ENCODE data around the gene NELFB.

Gene NELFB

GRCh38 chr9:137254624-137255447, at the start of gene NELFB:
NELFB (plus strand) TSS chr9:137255327.
- peak; percentile 96 for DNase-seq

DNA sequence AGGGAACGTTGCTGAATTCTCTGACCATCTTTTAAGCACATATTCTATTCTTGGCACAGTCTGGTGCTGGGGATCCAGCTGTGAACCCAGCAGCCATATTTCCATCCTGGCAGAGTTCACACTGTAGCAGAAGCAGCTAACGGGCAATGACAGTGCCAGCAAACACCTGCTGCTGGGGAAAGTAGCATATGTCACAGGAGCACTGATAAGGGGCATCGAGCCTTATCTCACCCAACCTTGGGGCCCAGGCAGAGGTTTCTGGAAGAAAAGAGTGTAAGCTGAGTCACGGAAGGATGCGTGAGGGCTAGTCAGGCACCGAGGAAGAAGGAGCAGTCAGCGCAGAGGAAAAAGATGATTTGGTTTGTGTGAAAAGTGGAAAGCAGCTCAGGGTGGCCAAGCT, 48.5 kb upstream of the NELFB start:
- no peak for DNase-seq

- DNase-seq, result no peak
These were observed 43.6 kb upstream of the NELFB start for GRCh38 chr9:137211532-137211931.

GRCh38 chr9:137212520-137212919, 42.6 kb upstream of the NELFB start:
- no peak for DNase-seq

- no peak for DNase-seq
These were observed 41.7 kb upstream of the NELFB start for GRCh38 chr9:137213160-137214060.

- no peak for DNase-seq
These were observed 40.5 kb upstream of the NELFB start for GRCh38 chr9:137214620-137215019.

DNA sequence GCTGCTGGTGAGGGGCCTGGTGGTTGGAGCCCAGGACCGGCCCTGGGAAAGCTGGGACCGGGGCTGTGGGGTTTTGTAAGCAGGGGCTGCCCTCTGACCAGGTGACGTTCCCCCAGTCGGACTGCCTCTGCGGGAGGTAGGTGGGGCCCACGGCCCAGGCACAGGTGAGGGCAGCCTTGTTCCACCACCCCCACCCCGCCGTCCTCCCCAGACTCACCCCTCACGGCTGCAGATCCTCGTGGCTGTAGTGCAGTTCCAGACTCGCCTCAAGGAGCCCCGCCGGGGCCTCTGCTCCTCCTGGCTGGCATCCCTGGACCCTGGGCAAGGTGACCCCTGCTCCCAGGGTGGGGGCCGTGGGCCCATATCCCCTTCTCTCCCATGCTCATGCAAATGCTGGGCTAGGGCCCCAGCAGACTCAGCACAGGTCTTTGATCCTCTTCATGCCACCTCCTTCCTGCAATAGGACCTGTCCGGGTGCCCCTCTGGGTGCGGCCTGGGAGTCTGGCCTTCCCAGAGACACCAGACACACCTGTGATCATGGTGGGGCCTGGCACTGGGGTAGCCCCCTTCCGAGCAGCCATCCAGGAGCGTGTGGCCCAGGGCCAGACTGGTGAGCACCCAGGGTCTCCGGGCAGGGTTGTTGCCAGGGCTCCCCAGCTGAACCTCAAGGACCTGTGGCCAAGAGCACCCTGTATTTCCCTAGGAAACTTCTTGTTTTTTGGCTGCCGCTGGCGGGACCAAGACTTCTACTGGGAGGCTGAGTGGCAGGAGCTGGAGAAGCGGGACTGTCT, 39.7 kb upstream of the NELFB start:
- no peak for DNase-seq

DNA sequence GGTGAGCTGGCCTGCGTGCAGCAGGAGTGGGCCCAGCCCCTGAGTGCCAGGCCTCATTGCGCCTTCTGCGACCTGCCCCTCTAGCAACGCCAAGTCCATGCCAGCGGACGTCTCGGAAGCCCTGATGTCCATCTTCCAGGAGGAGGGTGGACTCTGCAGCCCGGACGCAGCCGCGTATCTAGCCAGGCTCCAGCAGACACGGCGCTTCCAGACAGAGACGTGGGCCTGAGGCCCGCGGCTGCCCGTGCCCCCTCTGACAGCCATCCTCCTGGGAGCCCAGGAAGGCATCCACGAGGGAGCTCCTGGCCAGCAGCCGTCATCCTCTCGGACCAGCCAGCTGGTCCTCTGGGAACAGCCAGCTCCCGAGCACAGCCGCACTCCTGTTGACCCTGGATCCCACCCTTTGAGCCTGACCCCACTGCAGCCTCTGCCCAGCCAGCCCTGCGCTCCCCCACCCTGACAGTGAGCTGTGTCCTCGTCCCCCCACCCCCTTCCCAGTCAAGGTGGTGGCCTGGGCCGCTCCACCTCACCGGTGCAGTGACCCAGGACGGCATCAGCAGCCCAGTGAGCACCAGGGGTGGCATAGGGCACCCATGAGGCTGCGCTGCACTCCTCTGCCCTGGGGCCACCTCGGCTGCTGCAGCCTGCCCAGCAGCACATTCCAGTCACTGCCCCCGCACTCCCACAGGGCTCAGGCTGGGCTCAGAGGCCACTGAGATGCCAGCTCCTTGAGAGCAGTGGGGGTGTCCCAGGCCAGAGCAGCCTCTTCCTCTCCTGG, 38.8 kb upstream of the NELFB start:
- no peak for DNase-seq

DNA sequence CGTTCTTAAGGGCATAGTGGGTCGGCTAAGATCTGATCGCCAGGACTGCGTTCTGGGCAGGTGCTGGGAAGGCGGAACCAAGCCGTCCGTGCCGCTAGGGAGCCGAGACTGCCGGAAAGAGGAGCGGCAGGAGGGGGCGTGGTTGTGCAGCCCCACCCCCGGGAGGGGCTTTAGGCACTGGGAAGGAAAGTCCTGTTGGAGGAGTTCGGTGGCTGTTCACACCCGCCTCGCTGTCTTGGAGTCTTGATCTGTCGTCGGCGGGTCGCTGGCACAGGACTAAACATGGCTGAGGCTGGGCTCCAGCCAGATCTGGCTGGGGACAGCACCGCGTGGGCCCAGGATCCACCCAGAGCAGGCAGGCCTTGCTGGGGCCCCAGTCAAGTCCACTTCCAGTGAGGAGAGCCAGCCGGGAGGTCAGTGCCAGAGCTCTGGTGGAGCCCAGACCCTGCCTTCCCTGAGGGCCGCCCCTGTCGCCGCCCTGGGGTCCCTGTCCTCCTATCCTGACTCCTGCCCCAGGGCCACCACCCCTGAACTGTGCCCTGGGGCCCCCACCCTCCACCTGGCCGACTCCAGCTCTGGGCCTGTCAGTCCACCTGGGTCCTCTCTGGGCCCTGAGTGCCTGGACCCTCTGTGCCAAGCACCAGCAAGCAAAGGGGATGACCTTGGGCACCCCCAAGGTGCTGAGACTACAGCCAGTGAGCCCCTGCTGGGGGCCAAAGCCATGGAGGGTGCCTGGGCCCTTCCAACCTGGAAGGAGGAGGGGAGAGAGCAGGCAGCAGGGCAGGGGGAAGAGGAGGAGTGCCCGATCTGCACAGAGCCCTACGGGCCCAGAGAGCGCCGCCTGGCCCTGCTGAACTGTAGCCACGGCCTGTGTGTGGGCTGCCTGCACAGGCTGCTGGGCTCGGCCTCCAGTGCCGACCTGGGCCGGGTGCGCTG, 37.6 kb upstream of the NELFB start:
- no peak for DNase-seq

- DNase-seq, result no peak
These were observed 36.8 kb upstream of the NELFB start for GRCh38 chr9:137218212-137218753.

- no peak for DNase-seq
These were observed 36.3 kb upstream of the NELFB start for GRCh38 chr9:137218754-137219271.

DNA sequence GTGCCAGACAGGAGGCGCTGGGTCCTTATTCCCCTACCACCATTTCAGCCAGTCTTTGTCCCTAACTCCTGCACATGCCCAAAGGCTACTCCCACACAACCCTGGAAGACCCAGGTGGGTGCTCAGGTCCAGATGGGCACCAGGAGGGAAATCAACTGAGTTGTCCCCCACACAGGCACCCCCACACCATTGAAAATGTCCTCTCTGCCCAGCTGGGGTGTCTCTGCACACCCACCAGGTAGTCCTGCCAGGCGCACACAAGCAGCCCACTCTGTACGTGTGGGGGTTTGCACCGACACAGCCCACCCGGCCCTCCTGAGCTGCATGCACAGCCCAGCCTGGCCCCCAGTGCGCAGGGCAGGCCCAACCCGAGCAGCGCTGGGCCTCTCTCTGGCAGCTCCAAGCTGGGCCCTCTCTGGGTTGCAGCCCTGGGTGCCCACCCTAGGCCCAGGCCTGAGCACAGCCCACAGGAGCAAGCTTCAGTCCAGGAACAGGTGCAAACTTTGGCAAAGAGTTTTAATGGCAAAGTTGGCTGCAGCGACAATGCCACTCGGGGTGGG, 35.3 kb upstream of the NELFB start:
- DNase-seq, result no peak

DNA sequence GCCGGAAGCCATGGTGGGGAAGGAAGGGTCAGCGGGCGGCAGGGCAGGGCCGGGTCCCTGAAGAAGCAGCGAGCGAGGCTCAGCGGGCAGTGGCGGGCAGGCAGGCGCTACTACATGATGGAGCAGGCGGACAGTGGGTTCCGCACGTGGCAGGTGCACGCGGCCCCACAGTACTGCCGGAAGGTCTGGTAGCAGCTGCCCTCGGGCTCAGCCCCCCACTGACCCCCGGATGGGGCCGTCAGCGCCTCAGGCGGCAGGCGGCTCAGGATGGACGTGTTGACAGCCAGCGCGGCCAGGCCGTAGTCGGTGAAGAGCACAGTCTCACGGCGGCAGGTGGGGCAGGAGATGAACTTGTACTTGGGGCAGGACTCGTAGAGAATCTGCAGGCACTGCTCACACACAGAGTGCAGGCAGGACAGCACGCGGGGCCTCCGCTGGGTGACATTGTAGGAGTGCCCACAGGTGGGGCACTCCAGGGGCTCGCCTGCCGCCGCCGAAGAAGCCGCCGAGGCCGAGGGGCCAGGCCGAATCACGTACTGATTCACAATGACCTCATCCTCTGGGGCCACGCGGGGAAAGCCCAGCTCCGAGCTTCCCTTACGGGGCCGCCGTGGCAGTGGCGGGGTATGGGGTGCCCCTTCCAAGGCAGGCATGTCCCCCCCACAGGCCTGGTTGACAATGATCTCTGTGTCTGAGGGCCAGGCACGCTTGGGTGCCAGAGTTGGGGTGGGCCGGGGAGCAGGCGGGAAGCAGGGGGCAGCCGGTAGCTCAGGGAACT, 34.6 kb upstream of the NELFB start:
- no peak for DNase-seq

DNA sequence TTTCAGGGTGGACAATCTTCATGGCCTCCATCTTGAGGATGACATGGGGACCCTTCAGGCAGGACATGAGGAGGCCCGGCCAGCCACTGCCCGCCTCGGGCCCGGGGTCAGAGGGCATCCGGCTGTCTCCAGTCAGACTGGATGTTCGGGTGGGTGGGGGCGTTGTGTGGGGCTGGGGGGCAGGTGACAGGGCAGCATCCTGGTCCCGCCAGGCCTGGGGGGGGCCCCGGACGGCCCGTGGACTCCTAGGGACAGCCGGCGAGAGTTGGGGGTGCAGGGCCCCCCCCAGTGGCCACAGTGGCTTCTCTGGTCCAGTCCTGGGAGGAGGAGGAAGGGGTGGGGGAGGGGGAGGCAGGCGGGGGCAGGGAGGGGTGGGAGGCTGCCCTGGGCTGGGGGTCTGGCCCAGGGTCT, 34.0 kb upstream of the NELFB start:
- DNase-seq, result no peak

- DNase-seq, result no peak
These were observed 33.5 kb upstream of the NELFB start for GRCh38 chr9:137221506-137222111.

GRCh38 chr9:137222190-137223077, 32.7 kb upstream of the NELFB start, which contains the start of gene RNF208:
RNF208 (minus strand) TSS chr9:137222240; CDS start chr9:137221212, 1,028 bp downstream.
- DNase-seq, result no peak

DNA sequence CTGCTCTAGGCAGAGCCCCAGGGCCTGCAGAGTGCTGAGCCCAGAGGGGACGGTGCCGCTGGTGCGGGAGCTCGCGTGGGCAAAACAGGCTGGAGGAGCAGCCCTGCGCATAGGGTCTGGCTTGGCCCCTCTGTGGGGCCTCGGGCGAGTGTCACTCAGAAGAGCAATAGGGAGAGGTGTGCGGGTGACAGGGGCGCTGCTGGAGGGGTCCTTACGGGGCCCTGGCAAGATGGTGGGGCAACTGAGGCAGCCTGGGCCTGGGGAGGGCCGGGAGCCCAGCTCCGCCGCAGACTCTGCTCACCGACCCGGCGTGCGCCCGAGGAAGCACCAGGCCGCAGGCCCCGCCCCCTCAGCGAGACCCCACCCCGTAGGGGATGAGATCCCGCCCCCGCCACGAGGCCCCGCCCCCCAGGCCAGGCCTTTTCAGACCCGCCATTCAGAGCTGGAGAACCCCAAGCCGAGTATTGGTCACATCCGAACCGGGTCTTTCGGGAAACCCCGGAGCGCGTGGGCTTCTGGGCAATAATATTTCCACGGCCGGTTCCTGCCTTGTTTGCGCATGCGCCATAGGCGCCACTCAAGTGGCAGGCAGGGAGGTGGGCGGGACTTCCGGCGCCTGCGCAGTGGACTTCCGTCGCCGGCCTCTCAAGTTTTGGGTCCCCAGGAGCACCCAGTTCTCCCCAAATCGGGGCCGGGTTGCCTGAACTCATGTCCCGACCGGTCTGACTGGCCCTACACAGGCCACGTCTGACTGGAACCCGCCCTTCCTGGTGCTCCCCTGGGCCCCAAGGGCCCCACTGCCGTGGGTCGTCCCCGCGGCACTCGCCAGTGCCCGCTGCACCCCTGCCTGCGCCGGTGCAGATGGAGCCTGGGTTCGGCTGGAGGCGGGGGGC, 31.8 kb upstream of the NELFB start:
- DNase-seq, result peak; percentile 99
